A673 (cell line): ENCODE data around the gene ATP5F1E. TPM values are rescaled to one million over a fixed set of nuclear protein-coding genes. Genes with fewer than 3 reads are reported as not detected.

Source experiments
- BruUV-seq: library from RNA; stranded (reverse); fragments of 400-500 nt; replicated peaks from 2 replicates; lab custom pipeline; 2021; lab: Mats Ljungman, UMichigan
- CTCF ChIA-PET: fragments of 300-600 bp; sonication (Branson Sonifier 250); formaldehyde crosslinking; loops from one replicate; lab custom pipeline; 2022; ENCODE audit warnings: antibody characterized with exemption; lab: Charles Lee
- POLR2A ChIA-PET: fragments of 300-600 bp; sonication (Branson Sonifier 250); formaldehyde crosslinking; loops from one replicate; lab custom pipeline; 2022; ENCODE audit warnings: antibody characterized with exemption; ENCODE audit not compliant: low non-redundant PET; lab: Charles Lee
- DNase-seq: peaks from one replicate; pipeline ENCODE4 v3.0.0-alpha.2; 2015; ENCODE audit warnings: low spot score
- H3K27ac ChIP-seq: fragments of 200-600 bp; sonication (generic); 2 replicates; pipeline ENCODE4 v1.5.1; 2016; ENCODE audit warnings: mixed run types, low read depth, mild to moderate bottlenecking, mixed read lengths, antibody characterized with exemption, low read length; ENCODE audit not compliant: poor library complexity, severe bottlenecking
- H3K27me3 ChIP-seq: fragments of 200-600 bp; sonication (generic); replicated peaks from 2 replicates; pipeline ENCODE4 v1.6.1; 2017; ENCODE audit warnings: mixed run types, low read depth, mild to moderate bottlenecking, mixed read lengths, antibody characterized with exemption, low read length; ENCODE audit not compliant: insufficient read depth, poor library complexity
- H3K36me3 ChIP-seq: fragments of 200-600 bp; sonication (generic); 2 replicates; pipeline ENCODE4 v1.6.1; 2016; ENCODE audit warnings: mixed run types, mild to moderate bottlenecking, mixed read lengths, antibody characterized with exemption, low read length; ENCODE audit not compliant: insufficient read depth, poor library complexity, severe bottlenecking
- H3K4me1 ChIP-seq: fragments of 200-600 bp; sonication (generic); 2 replicates; pipeline ENCODE4 v1.6.1; 2017; ENCODE audit warnings: mixed run types, mild to moderate bottlenecking, mixed read lengths, antibody characterized with exemption, low read length; ENCODE audit not compliant: insufficient read depth, poor library complexity, severe bottlenecking
- H3K4me3 ChIP-seq: fragments of 200-600 bp; sonication (generic); 2 replicates; pipeline ENCODE4 v1.5.1; 2016; ENCODE audit warnings: low read depth, mixed run types, mild to moderate bottlenecking, mixed read lengths, low read length; ENCODE audit not compliant: poor library complexity, severe bottlenecking
- H3K9me3 ChIP-seq: fragments of 200-600 bp; sonication (generic); 2 replicates; pipeline ENCODE4 v1.6.1; 2016; ENCODE audit warnings: mixed run types, low read depth, mild to moderate bottlenecking, mixed read lengths, antibody characterized with exemption, low read length; ENCODE audit not compliant: poor library complexity, severe bottlenecking
- CTCF ChIP-seq: fragments of 300-800, 200-600 bp; sonication (generic); conservative IDR thresholded peaks from 2 replicates; pipeline ENCODE4 v1.5.1; 2017; ENCODE audit warnings: low read depth, mild to moderate bottlenecking, antibody characterized with exemption, low read length, moderate library complexity, mixed read lengths
- EZH2 ChIP-seq: fragments of 200-600 bp; sonication (generic); IDR thresholded peaks from 2 replicates; pipeline ENCODE4 v1.6.1; 2017; ENCODE audit warnings: borderline replicate concordance, low read depth, mild to moderate bottlenecking, mixed read lengths, antibody characterized with exemption, low read length; ENCODE audit not compliant: poor library complexity, severe bottlenecking
- intact Hi-C: fragments of 100-400 bp; cut with micrococcal nuclease; formaldehyde crosslinking; loops from one replicate; pipeline ENCODE4 v1.10.0; 2022; ENCODE audit not compliant: unreplicated experiment
- total RNA-seq: library from RNA; stranded (reverse); gene quantifications from 2 replicates; pipeline ENCODE4 v1.2.3, GENCODE V29; 2021

Gene ATP5F1E
- total RNA-seq, 1 experiment from 2014 or later, result 76.8 TPM

GRCh38 chr20:59040667-59041066 lies 8.5 kb upstream of the ATP5F1E start:
- peaks cover 4% of the 10 kb centered on the region for H3K4me1 ChIP-seq
- BruUV-seq, result no TSS peak
- intact Hi-C loops, result no loop called here
- CTCF ChIA-PET, result no interaction called here
- H3K27me3 ChIP-seq, result no peaks in the 10 kb centered on the region
- DNase-seq, result no peak
- H3K9me3 ChIP-seq, result no peaks in the 10 kb centered on the region
- H3K27ac ChIP-seq, result no peak overlapping the region
- no peak overlapping the region for H3K4me3 ChIP-seq
- no peak for TF ChIP-seq EZH2
- TF ChIP-seq CTCF, result no peak
- peaks cover 28% of the 10 kb centered on the region for H3K36me3 ChIP-seq
- POLR2A ChIA-PET, result no interaction called here

- no peak overlapping the region for H3K4me3 ChIP-seq
- H3K27ac ChIP-seq, result no peak overlapping the region
- no TSS peak for BruUV-seq
- H3K36me3 ChIP-seq, result peaks cover 41% of the 10 kb centered on the region
- POLR2A ChIA-PET, result no interaction called here
- intact Hi-C loops, result no loop called here
- no peak for DNase-seq
- H3K27me3 ChIP-seq, result no peaks in the 10 kb centered on the region
- CTCF ChIA-PET, result no interaction called here
- TF ChIP-seq EZH2 (no peak), CTCF (no peak)
- peaks cover 4% of the 10 kb centered on the region for H3K4me1 ChIP-seq
- no peaks in the 10 kb centered on the region for H3K9me3 ChIP-seq
Observed at GRCh38 chr20:59039233-59039632, 7.1 kb upstream of the ATP5F1E start.

GRCh38 chr20:59037386-59037785 lies 5.3 kb upstream of the ATP5F1E start:
- ChIA-PET CTCF (no interaction called here), POLR2A (no interaction called here)
- H3K27ac ChIP-seq, result no peak overlapping the region
- peaks cover 51% of the 10 kb centered on the region for H3K36me3 ChIP-seq
- intact Hi-C loops, result no loop called here
- H3K4me3 ChIP-seq, result no peak overlapping the region
- TF ChIP-seq EZH2, result no peak
- TF ChIP-seq CTCF, result no peak
- BruUV-seq, result no TSS peak
- no peak for DNase-seq
- H3K27me3 ChIP-seq, result no peaks in the 10 kb centered on the region
- H3K9me3 ChIP-seq, result no peaks in the 10 kb centered on the region
- H3K4me1 ChIP-seq, result no peaks in the 10 kb centered on the region
